ENCODE results near the gene LTBP3. TPM values are rescaled to one million over a fixed set of nuclear protein-coding genes. Genes with fewer than 3 reads are reported as not detected.

The LTBP3 gene
- polyA plus RNA-seq, 1 of the 3 experiments (the other 2 are of a cell fraction), result 167 TPM

- Histone ChIP-seq H3K4me1 (ENCODE audit: control insufficient read depth in 1 of 2, insufficient read depth in 2 of 2, low read depth in 1 of 2, low read length in 1 of 2) (peaks cover 24 to 30% of the 10 kb centered on the region in 2 experiments; a peak in 3 of 4 replicates), H3F3A (replicated peaks; ENCODE audit: insufficient read depth) (peaks cover 31% of the 10 kb centered on the region), H2AFZ (ENCODE audit: low read depth) (no peak overlapping the region), H3K27ac (ENCODE audit: low read depth in 2 of 2, low read length in 1 of 2) (no peak overlapping the region), H3K36me3 (replicated peaks in 1 of 2; ENCODE audit: control insufficient read depth in 1 of 2, insufficient read depth in 2 of 2, low read length in 1 of 2) (peaks cover 18 to 46% of the 10 kb centered on the region in 2 experiments), H3K9ac (no peak overlapping the region), H3K79me2 (ENCODE audit: insufficient read depth) (peaks cover 33% of the 10 kb centered on the region), H3K27me3 (ENCODE audit: insufficient read depth) (no peaks in the 10 kb centered on the region), H3K4me3 (ENCODE audit: low read depth in 2 of 2, low read length in 1 of 2) (no peak overlapping the region), H3K4me2 (no peak overlapping the region), H3K9me3 (no peaks in the 10 kb centered on the region), H3K9me2 (no peaks in the 10 kb centered on the region), H4K20me1 (ENCODE audit: insufficient read depth) (peaks cover 14% of the 10 kb centered on the region; the same call in 1 of the 2 replicates)
- ChIA-PET POLR2A (no interaction called here), CTCF (interaction anchor here (0.6 to 13.3 kb wide), 2 partner anchors 12 to 112 kb away, joined by 4 to 216 read pairs; partner anchors contain the start of gene KCNK7)
- WGBS (ENCODE audit: low lambda C conversion rate), result 89% methylated on average over 4 of the region's 4 CpGs
- TF ChIP-seq FOXJ3 (CRISPR knock-in tag; IDR thresholded peaks at IDR 0.05) (no peak), USF1 (IDR thresholded peaks at IDR 0.05; ENCODE audit: borderline replicate concordance, low read depth) (no peak), MEF2A (IDR thresholded peaks at IDR 0.05; ENCODE audit: borderline replicate concordance, low read depth) (no peak), IRF3 (IDR thresholded peaks at IDR 0.05; ENCODE audit: low read depth, low read length) (no peak)
- DNase-seq, result no peak
Observed at GRCh38 chr11:65579291-65579690, 21.1 kb upstream of the LTBP3 start.

- 97% methylated on average over 3 of the region's 3 CpGs for WGBS (ENCODE audit: low lambda C conversion rate)
- CTCF ChIA-PET, result interaction anchor here (0.6 to 13.3 kb wide), 2 partner anchors 13 to 111 kb away, joined by 4 to 216 read pairs; partner anchors contain the start of gene KCNK7
Observed at GRCh38 chr11:65578667-65579066, 20.5 kb upstream of the LTBP3 start.

More at GRCh38 chr11:65578667-65579066, 20.5 kb upstream of the LTBP3 start:
- Histone ChIP-seq H3K4me3 (ENCODE audit: low read depth in 2 of 2, low read length in 1 of 2) (no peak overlapping the region), H3K9ac (no peak overlapping the region), H3K27me3 (ENCODE audit: insufficient read depth) (no peaks in the 10 kb centered on the region), H3K4me1 (ENCODE audit: control insufficient read depth in 1 of 2, insufficient read depth in 2 of 2, low read depth in 1 of 2, low read length in 1 of 2) (peaks cover 28 to 33% of the 10 kb centered on the region in 2 experiments; a peak in 3 of 4 replicates), H3K9me2 (no peaks in the 10 kb centered on the region), H3K4me2 (no peak overlapping the region), H2AFZ (ENCODE audit: low read depth) (no peak overlapping the region), H3F3A (replicated peaks; ENCODE audit: insufficient read depth) (peaks cover 35% of the 10 kb centered on the region), H3K79me2 (ENCODE audit: insufficient read depth) (peaks cover 36% of the 10 kb centered on the region), H3K9me3 (no peaks in the 10 kb centered on the region), H3K36me3 (replicated peaks in 1 of 2; ENCODE audit: control insufficient read depth in 1 of 2, insufficient read depth in 2 of 2, low read length in 1 of 2) (peaks cover 20 to 46% of the 10 kb centered on the region in 2 experiments), H4K20me1 (ENCODE audit: insufficient read depth) (peaks cover 18% of the 10 kb centered on the region), H3K27ac (ENCODE audit: low read depth in 2 of 2, low read length in 1 of 2) (no peak overlapping the region; a peak in 1 of 4 replicates)
- no peak for DNase-seq
- POLR2A ChIA-PET, result no interaction called here
- TF ChIP-seq SIN3A (IDR thresholded peaks at IDR 0.05; ENCODE audit: borderline replicate concordance, low read depth, low read length), result no peak
- TF ChIP-seq FOXM1 (IDR thresholded peaks at IDR 0.05; ENCODE audit: low read depth), result no peak
- TF ChIP-seq MXI1 (IDR thresholded peaks at IDR 0.05; ENCODE audit: low read depth, low read length), result no peak
- no peak for TF ChIP-seq RAD21 (IDR thresholded peaks at IDR 0.05; ENCODE audit: low read length)
- TF ChIP-seq ZBTB33 (IDR thresholded peaks at IDR 0.05; ENCODE audit: borderline replicate concordance, low read depth), result no peak
- TF ChIP-seq GABPA (IDR thresholded peaks at IDR 0.05; ENCODE audit: low read depth), result no peak
- TF ChIP-seq USF2 (IDR thresholded peaks at IDR 0.05; ENCODE audit: borderline replicate concordance, low read depth, low read length), result no peak
- no peak for TF ChIP-seq MAX (IDR thresholded peaks at IDR 0.05; ENCODE audit: low read depth)
